ENCODE results near the gene LRPAP1. TPM values are rescaled to one million over a fixed set of nuclear protein-coding genes. Genes with fewer than 3 reads are reported as not detected.
A peak's percentile ranks its signal among the peaks of the same experiment; 100 is the strongest.
"Not testable (repeated sequence)": the region's sequence is repeated elsewhere in the genome, so short reads cannot be mapped to it uniquely, and the experiment has no call there.

The LRPAP1 gene, protein sequence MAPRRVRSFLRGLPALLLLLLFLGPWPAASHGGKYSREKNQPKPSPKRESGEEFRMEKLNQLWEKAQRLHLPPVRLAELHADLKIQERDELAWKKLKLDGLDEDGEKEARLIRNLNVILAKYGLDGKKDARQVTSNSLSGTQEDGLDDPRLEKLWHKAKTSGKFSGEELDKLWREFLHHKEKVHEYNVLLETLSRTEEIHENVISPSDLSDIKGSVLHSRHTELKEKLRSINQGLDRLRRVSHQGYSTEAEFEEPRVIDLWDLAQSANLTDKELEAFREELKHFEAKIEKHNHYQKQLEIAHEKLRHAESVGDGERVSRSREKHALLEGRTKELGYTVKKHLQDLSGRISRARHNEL
- 156 and 190 TPM in 2 replicates for total RNA-seq (2014; rRNA removed; shearing (Covaris generic))

- DNase-seq (ENCODE audit: low spot score) = peak; percentile 82
Observed at GRCh38 chr4:3531879-3532750, at the start of gene LRPAP1. LRPAP1 (minus strand) TSS chr4:3532422; CDS start chr4:3532412, 10 bp downstream.

DNA sequence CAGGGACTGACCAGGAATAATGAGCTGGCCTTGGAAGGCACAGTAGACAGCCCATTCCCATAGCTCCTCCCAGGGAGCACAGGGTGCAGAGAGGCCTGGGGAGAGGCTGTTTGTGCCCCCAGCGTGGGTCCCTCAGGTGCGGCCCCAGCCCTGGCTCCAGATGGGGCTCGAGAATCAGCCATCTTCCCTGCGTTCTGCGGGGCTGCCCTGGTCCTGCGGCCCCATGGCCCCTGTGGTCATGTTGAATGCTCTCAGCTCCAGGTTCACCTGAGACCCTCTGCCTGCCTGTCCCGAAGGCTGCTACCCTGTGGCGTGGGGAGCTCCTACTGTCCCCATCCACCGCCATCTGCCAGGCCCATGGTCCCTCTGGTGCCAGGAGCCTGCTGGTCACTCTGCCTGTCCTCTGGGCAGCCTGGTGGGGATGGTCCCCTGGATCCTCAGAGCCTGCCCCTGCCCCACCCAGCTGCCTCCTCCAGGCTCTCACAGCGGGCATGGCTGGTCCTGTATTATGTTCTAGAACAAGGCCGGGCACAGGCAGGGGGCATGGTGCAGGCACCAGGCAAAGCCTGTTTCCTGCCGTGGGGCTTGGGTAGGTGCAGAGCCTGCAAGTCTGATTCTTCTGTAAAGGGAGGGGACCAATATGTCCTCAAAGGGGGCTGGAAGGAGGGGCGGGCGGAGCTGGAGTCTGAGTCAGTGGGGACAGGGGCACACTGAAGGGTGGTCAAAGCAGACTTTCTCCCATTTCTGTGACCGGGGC lies 49.3 kb upstream of the LRPAP1 start:
- not testable (repeated sequence) for DNase-seq (ENCODE audit: low spot score)

DNA sequence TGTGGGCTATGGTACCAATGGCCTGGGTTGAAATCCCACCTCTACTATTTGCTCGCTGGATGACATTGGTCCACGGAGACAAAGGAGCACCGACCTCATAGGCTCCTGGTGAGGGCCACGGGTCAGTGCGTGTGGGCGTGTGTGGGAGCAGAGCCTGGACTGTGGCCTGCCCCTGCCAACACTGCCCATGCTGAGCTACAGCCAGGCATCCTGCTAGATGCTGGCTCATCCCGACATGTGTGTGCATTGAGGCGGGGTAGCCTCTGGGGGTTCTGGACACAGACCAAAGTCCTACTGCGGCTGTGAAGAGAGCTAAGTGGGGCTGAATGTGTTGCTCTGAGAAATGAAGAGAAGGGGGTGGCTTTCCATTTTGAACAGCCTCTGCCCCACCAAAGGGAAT lies 48.6 kb upstream of the LRPAP1 start:
- DNase-seq (ENCODE audit: low spot score) = not testable (repeated sequence)

- not testable (repeated sequence) for DNase-seq (ENCODE audit: low spot score)
Observed at GRCh38 chr4:3578527-3579144, 46.4 kb upstream of the LRPAP1 start.

DNA sequence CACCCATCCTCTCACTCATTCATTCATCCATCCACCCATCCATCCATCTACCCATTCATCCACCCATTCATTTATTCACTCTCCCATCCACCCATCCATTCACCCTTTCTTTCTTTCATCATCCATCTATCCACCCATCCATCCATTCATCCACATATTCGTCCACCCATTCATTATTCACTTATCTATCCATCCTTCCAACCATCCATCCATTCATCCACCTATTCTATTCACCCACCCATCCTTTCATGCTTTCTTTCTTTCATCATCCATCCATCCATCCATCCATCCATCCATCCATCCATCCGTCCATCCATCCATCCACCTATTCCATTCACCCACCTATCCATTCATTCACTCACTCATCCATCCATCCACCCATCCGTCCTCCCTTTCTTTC lies 45.8 kb upstream of the LRPAP1 start:
- not testable (repeated sequence) for DNase-seq (ENCODE audit: low spot score)

GRCh38 chr4:3577208-3577892 lies 45.1 kb upstream of the LRPAP1 start:
- not testable (repeated sequence) for DNase-seq (ENCODE audit: low spot score)

DNA sequence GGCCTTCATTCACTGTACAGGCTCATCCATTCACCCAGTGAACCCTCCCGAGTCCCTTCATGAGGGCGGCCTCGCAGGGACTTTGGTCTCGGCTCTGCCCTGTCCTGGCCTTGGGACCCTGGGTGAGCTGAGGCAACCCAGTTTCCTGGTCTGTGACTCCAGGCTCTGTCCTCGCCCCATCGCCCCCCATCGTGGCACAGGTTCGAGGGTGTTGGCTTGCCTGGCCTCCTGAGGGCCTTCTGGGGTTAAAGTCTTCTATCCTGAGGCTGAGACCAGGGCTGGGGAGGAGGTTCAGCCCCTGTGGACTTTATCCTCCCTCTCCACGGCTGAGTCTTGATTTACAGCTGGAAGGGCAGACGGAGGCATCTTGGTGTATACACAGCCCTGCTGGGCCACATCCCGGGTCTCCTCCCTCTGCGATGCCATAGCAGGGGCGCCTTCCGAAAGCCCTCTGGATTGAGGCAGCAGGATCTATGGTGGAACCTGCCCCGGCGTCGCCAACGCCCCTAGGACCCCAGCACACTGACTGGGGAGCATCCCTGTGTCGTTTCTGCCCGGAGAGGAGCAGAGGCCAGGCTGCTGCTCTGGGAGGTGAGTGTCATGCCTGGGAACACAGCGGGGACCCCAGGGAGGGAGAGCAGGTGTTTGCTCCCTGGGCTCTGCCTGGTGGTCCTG lies 44.4 kb upstream of the LRPAP1 start:
- not testable (repeated sequence) for DNase-seq (ENCODE audit: low spot score)

DNA sequence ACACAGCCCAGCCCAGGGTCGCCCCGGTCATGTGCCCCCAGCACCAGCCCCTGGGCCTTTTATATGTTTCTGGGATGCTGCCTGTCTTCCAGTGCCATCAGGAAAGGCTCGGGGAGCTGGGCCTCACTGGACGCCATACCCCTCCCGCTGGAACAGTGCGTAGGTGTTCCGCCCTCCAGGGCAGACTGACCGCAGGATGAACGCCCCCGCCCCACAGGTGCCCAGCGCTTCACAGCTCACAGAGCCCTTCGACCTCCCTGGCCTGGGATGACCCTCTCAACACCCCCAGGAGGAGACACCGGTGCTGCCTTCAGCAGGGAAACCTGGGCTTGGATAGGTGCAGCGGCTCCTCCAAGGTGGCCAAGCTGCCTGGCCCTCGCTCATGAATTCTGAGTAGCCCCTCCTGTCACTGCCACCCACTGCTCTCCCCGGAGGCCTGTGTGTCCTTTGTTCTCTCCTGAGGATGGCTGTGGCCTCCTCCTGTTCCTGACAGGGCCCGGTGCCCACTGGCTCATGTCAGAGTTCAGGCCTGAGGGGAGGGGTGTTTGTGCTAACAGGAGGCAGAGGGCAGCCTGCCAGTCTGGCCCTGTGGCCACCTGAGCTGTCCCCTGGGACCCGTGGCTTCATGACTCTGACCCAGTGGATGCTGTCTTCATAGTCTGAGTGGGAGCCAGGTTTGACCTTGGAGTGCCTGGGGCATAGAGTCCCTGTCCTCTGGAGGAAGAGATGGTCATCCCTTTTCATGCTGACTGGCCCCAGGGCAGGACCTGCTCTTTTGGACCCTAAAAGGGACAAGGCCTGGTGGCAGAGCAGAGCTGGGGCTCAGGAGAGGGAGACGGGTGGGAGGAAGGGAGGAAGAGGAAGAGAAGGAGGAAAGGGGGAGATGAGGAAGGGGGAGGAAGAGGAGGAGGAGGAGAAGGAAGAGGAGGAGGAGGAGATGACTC lies 43.5 kb upstream of the LRPAP1 start:
- not testable (repeated sequence) for DNase-seq (ENCODE audit: low spot score)

DNA sequence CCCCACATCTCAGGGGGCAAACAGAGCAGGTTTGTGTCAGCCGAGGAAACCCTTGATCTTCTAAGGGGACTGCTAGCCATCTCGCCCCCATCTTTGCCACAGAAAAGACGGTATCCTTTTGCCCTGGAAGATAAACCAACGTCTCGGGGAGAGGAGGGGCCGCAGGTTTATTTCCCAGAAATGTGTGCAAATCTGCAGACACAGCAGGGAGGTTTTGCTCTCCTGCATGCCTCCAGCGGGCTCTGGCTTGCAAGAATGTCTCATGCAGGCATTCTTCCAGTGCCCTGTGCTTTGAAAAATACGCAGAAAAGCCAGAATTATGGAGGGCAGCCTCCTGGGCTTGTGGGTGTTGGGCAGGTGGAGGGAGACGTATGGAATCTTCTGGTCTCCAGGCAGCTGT lies 42.6 kb upstream of the LRPAP1 start:
- DNase-seq (ENCODE audit: low spot score) = not testable (repeated sequence)

DNA sequence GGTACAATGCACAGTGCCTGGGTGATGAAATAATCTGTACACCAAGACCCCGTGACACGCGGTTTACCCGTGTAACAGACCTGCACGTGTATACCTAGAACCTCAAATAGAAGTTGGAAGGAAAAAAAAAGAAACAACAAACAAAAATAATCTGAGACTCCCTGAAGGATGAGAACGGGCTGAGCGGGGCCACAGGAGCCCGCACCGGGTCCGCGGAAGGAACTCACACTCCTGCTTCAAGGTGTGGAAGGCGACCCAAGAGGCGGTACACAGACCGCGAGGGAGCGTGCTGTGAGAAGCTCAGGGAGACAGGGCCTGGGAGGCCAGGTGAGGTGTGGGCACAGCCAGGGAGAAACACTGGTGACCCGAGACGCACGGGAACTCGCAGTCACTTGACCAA lies 42.1 kb upstream of the LRPAP1 start:
- DNase-seq (ENCODE audit: low spot score) = not testable (repeated sequence)

GRCh38 chr4:3573131-3573530 lies 40.9 kb upstream of the LRPAP1 start:
- DNase-seq (ENCODE audit: low spot score) = no peak

DNA sequence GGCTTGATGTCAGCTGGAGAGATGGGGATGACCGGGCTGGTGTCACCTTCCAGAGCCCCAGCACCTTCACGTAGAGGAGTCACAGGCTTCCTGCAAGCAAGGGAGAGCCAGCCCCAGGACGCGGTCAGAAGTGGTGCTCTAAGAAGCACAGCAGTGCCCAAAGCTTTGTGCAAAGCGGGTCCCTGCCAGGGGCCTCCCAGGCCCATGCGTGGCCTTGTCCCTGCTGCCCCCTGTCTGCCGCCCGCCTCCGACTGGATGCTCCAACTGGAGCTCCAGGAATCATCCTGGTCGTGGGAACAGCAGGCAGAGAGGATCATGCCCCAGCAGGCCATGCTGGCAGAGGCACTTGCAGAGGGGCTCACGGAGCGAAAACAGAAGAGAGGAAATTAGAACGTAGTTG lies 40.1 kb upstream of the LRPAP1 start:
- DNase-seq (ENCODE audit: low spot score) = no peak

DNA sequence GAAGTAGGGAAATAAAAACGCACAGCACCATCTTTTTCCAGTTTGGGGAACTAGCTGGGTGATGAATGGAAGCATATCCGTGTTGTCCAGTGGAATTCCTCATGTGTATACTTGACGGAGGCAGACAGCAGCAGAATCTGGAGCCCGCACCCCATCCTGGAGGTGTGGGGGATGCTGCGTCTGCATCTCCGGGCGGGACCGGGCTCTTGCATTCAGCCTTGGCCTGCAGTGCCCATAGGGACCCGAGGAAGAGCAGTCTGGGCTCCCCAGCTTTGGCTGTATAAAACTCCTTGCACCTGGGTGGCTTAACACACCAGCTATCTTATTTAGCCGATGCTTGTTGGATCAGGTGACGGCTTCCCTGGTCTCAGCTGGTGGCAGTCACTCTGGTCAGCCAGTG lies 39.7 kb upstream of the LRPAP1 start:
- no peak for DNase-seq (ENCODE audit: low spot score)

DNA sequence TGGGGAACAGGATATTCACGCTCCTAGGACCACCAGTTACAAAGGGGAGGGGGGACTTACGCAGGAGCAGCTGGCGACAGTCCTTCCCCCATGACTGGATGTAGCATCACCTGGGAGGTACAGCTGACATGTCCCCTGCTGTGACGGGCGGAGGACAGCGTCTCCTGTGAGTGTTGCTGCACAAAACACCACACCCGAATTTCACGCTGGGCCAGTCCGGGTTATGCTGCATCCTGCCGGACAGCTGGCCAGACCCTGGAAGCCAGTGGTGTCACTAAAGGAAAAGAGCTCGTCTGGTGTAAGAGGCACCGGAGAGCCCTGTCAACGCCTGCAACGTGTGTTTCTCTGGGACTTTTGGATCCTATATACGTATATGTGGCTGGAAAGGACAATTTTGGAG lies 38.7 kb upstream of the LRPAP1 start:
- not testable (repeated sequence) for DNase-seq (ENCODE audit: low spot score)

GRCh38 chr4:3569611-3570010 lies 37.4 kb upstream of the LRPAP1 start:
- not testable (repeated sequence) for DNase-seq (ENCODE audit: low spot score)

DNA sequence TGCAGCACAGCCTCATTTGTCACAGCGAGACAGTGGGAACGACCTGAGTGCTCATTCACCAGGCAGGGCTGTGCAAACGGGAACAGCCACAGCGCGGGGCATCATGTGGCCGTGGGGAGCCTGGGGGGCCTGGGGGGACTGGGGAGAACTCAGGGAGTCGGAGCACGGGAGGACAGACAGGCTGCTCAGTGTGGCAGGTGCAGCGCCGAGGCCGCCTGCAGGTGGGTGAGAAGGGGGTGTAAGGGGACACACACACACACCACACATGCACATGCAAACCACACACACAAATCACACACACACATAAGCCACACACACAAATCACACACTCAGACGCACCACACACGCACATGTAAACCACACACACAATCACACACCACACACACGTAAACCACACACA lies 34.5 kb upstream of the LRPAP1 start:
- DNase-seq (ENCODE audit: low spot score) = not testable (repeated sequence)

DNA sequence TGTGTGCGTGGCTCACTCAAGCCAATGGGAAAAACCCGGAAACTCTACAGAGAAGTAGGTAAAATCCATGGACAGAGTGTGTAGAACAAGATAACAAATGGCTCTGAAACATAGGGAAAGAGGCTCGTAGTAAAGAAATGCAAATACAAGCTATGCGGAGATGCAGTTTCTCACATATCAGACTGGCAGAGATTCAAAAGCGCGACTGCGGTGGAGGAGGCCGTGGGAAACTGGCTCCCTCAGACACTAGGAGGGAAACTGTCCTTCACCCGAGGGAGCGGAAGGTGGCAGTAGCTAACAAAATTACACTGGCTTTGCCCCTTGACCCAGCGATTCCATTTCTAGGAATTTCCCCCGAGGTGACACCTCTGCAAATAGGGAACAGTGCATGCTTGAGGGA lies 34.1 kb upstream of the LRPAP1 start:
- DNase-seq (ENCODE audit: low spot score) = not testable (repeated sequence)

- not testable (repeated sequence) for DNase-seq (ENCODE audit: low spot score)
Observed at GRCh38 chr4:3564948-3565347, 32.7 kb upstream of the LRPAP1 start.

DNA sequence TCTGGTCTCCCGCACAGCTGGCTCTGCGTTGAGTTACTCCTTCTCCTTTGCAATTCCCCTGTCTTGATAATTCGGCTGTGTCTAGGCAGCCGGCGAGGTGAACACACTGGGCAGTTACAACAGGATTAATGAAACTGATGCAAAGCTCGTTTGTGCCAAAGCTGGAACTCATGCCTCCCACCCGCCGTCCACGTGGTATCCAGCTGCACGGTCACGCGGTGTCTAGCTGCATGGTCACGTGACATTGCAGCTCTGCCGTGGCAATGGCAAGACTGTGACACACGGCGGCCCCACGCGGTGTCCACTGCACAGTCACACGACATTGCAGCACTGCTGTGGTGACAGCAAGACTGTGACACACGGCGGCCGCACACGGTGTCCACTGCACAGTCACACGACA lies 31.2 kb upstream of the LRPAP1 start:
- DNase-seq (ENCODE audit: low spot score) = no peak

Data from HT-29 (cell line).